ENCODE measurements around the gene TOMM20. TPM values are rescaled to one million over a fixed set of nuclear protein-coding genes. Genes with fewer than 3 reads are reported as not detected.
A peak's percentile ranks its signal among the peaks of the same experiment; 100 is the strongest.

Gene TOMM20
- total and polyA plus RNA-seq, 9 of the 15 experiments (the other 6 are each of a cell fraction or from before 2014, with no cell fraction given): 70.6 to 334 (median 159) TPM

- H3K9ac ChIP-seq (ENCODE audit: insufficient read depth in 1 of 2, low read depth in 2 of 2, low read length in 2 of 2): peak overlapping the region; percentile 21 to 87; a peak in 3 of 4 replicates
- no peaks in the 10 kb centered on the region for H3K79me2 ChIP-seq (ENCODE audit: control insufficient read depth, insufficient read depth, low read length)
- ATAC-seq (peak; percentile 46), FAIRE-seq (peak; percentile 40), DNase-seq (ENCODE audit: extremely low read depth in 1 of 4, low spot score in 3 of 4) (peak in 1 of 4 experiments; percentile 66)
- H3K4me2 ChIP-seq (ENCODE audit: insufficient read depth, low read length): peak overlapping the region; percentile 70
- no peak overlapping the region for H3K27ac ChIP-seq (ENCODE audit: extremely low read depth, low read depth, low read length)
- ChIA-PET POLR2A (interaction anchor here (0.6 to 1.7 kb wide), 12 partner anchors 11 to 966 kb away, joined by 3 to 6 read pairs (median 3); partner anchors contain the start of gene IRF2BP2), CTCF (ENCODE audit: low intra/inter-chr PET ratio) (interaction anchor here (0.6 to 0.7 kb wide), 2 partner anchors 39 to 641 kb away, joined by 3 to 5 read pairs; no protein-coding TSS in a partner anchor)
- WGBS (ENCODE audit: insufficient coverage, low coverage, missing lambda C conversion rate): 13% methylated on average over 20 of the region's 20 CpGs
- H3K4me3 ChIP-seq: no peak overlapping the region
- in situ Hi-C loops (cut with MboI) (loop anchor here (5.0 to 10.0 kb wide), 5 partner anchors 324 to 966 kb away; no protein-coding TSS in a partner anchor), intact Hi-C loops (cut with micrococcal nuclease) (loop anchor here (5.0 kb wide), 6 partner anchors 162 to 978 kb away; partner anchors contain the start of gene COA6)
- 0 out of 2 replicates have a peak, but pooled peaks cover 2% of the 10 kb centered on the region for H3K9me3 ChIP-seq (replicated peaks; ENCODE audit: control insufficient read depth, insufficient read depth, low read depth, low read length)
- H4K20me1 ChIP-seq (replicated peaks; ENCODE audit: control insufficient read depth, insufficient read depth, low read length): no peaks in the 10 kb centered on the region
- no peaks in the 10 kb centered on the region for H3K27me3 ChIP-seq (ENCODE audit: control insufficient read depth in 2 of 2, insufficient read depth in 2 of 2, low read length in 2 of 2)
- no TSS peak for BruUV-seq (replicated peaks)
- peak overlapping the region; percentile 81 for H2AFZ ChIP-seq (ENCODE audit: low read depth, low read length)
- H3K9me1 ChIP-seq (ENCODE audit: control insufficient read depth, insufficient read depth, low read length): no peaks in the 10 kb centered on the region
- H3K36me3 ChIP-seq (ENCODE audit: control insufficient read depth, insufficient read depth, low read length): no peaks in the 10 kb centered on the region
- H3K4me1 ChIP-seq (replicated peaks in 1 of 2; ENCODE audit: control insufficient read depth in 2 of 2, insufficient read depth in 2 of 2, low read length in 2 of 2): peaks cover 14 to 18% of the 10 kb centered on the region in 2 experiments
- no peak for TF ChIP-seq TCF3 (CRISPR knock-in tag; IDR thresholded peaks at IDR 0.05)
- no peak for TF ChIP-seq ZNF592 (IDR thresholded peaks at IDR 0.05)
- no peak for TF ChIP-seq PHB2 (IDR thresholded peaks at IDR 0.05; ENCODE audit: low read depth)
- TF ChIP-seq BCL6 (CRISPR knock-in tag; IDR thresholded peaks at IDR 0.05): no peak
- no peak for TF ChIP-seq ZNF146 (CRISPR knock-in tag; IDR thresholded peaks at IDR 0.05; ENCODE audit: unreplicated experiment)
- no peak for TF ChIP-seq SMAD2 (IDR thresholded peaks at IDR 0.05; ENCODE audit: low read depth, low read length)
- TF ChIP-seq HDAC1 (IDR thresholded peaks at IDR 0.05): peak in 1 of 2 experiments; percentile 55; a peak in 2 of 4 replicates
- TF ChIP-seq TARDBP (IDR thresholded peaks at IDR 0.05): peak; percentile 71; the same call in 1 of the 2 replicates
- TF ChIP-seq CBFB (CRISPR knock-in tag; IDR thresholded peaks at IDR 0.05): no peak
- TF ChIP-seq RB1 (IDR thresholded peaks at IDR 0.05; ENCODE audit: low read depth): no peak; the same call in 1 of the 2 replicates
- TF ChIP-seq GMEB1 (CRISPR knock-in tag; IDR thresholded peaks at IDR 0.05): no peak
- TF ChIP-seq ATF7 (IDR thresholded peaks at IDR 0.05): peak; percentile 76
- no peak for TF ChIP-seq MXI1 (IDR thresholded peaks at IDR 0.05; ENCODE audit: low read depth, low read length)
- no peak for TF ChIP-seq CGGBP1 (CRISPR knock-in tag; IDR thresholded peaks at IDR 0.05)
- TF ChIP-seq C11orf30 (IDR thresholded peaks at IDR 0.05; ENCODE audit: low read depth): peak; percentile 74; the same call in 1 of the 2 replicates
- peak; percentile 89 for TF ChIP-seq ZNF263 (CRISPR knock-in tag; IDR thresholded peaks at IDR 0.05; ENCODE audit: borderline replicate concordance)
Observed at GRCh38 chr1:235090406-235091069, 38.1 kb downstream of the TOMM20 start.
